ENCODE measurements around the gene USP9X. TPM values are rescaled to one million over a fixed set of nuclear protein-coding genes. Genes with fewer than 3 reads are reported as not detected.

USP9X gene
- total and polyA plus RNA-seq, 9 of the 15 experiments (the other 6 are each of a cell fraction or from before 2014, with no cell fraction given), result 10.9 to 47.8 (median 29.5) TPM

DNA sequence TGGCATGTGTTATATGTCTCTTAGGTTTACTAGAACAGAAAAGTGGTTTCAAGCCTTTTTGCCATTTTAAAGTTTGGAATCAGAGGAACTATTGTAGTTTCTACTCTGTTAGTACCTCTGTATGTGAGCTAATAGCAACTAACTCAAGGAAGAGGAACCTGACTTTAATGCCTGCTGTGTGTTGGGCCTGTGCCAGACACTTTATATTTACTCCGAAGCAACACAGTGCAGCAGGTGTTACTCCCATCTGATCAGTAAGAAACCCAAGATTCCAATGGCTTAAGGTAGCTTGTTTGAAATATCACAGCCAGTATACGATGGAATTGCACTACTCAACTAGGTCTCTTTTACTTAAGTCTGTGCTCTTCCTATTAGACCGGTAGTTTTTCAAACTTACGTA, 79.2 kb downstream of the USP9X start:
- ChIA-PET POLR2A (interaction anchor here (0.6 kb wide), 1 partner anchor 380 kb away, joined by 3 read pairs; no protein-coding TSS in a partner anchor), CTCF (ENCODE audit: low intra/inter-chr PET ratio) (no interaction called here)
- no peaks in the 10 kb centered on the region for H4K20me1 ChIP-seq (replicated peaks; ENCODE audit: control insufficient read depth, insufficient read depth, low read length)
- intact Hi-C loops (cut with micrococcal nuclease) (no loop called here), in situ Hi-C loops (cut with MboI) (no loop called here)
- ATAC-seq (no peak), DNase-seq (ENCODE audit: extremely low read depth in 1 of 4, low spot score in 3 of 4) (no peak), FAIRE-seq (no peak)
- H3K4me1 ChIP-seq (replicated peaks in 1 of 2; ENCODE audit: control insufficient read depth in 2 of 2, insufficient read depth in 2 of 2, low read length in 2 of 2), result no peaks in the 10 kb centered on the region
- 91% methylated on average over 4 of the region's 4 CpGs for WGBS (ENCODE audit: insufficient coverage, low coverage, missing lambda C conversion rate)
- no peaks in the 10 kb centered on the region for H3K79me2 ChIP-seq (ENCODE audit: control insufficient read depth, insufficient read depth, low read length)
- H3K27ac ChIP-seq (ENCODE audit: extremely low read depth, low read depth, low read length), result no peak overlapping the region
- TF ChIP-seq, protein P1, sequence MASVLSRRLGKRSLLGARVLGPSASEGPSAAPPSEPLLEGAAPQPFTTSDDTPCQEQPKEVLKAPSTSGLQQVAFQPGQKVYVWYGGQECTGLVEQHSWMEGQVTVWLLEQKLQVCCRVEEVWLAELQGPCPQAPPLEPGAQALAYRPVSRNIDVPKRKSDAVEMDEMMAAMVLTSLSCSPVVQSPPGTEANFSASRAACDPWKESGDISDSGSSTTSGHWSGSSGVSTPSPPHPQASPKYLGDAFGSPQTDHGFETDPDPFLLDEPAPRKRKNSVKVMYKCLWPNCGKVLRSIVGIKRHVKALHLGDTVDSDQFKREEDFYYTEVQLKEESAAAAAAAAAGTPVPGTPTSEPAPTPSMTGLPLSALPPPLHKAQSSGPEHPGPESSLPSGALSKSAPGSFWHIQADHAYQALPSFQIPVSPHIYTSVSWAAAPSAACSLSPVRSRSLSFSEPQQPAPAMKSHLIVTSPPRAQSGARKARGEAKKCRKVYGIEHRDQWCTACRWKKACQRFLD (CRISPR knock-in tag; IDR thresholded peaks at IDR 0.05), result no peak
- TF ChIP-seq MAZ (CRISPR knock-in tag; conservative IDR thresholded peaks at IDR 0.05 in 1 of 2, IDR thresholded peaks at IDR 0.05 in 1 of 2) (no peak), TRIM25 (IDR thresholded peaks at IDR 0.05; ENCODE audit: borderline replicate concordance) (no peak), TBL1XR1 (IDR thresholded peaks at IDR 0.05; ENCODE audit: low read length in 2 of 2) (no peak)
- H3K9ac ChIP-seq (ENCODE audit: insufficient read depth in 1 of 2, low read depth in 2 of 2, low read length in 2 of 2), result no peak overlapping the region
- H3K9me1 ChIP-seq (ENCODE audit: control insufficient read depth, insufficient read depth, low read length), result no peaks in the 10 kb centered on the region
- H3K4me2 ChIP-seq (ENCODE audit: insufficient read depth, low read length), result no peak overlapping the region
- peaks cover 65% of the 10 kb centered on the region; the same call in 2 of the 3 replicates for H3K36me3 ChIP-seq (ENCODE audit: control insufficient read depth, insufficient read depth, low read length)
- no peak overlapping the region for H2AFZ ChIP-seq (ENCODE audit: low read depth, low read length)
- no peak overlapping the region for H3K4me3 ChIP-seq
- no peaks in the 10 kb centered on the region for H3K27me3 ChIP-seq (ENCODE audit: control insufficient read depth in 2 of 2, insufficient read depth in 2 of 2, low read length in 2 of 2)
- H3K9me3 ChIP-seq (replicated peaks; ENCODE audit: control insufficient read depth, insufficient read depth, low read depth, low read length), result no peaks in the 10 kb centered on the region
- BruUV-seq (replicated peaks), result no TSS peak
